HG03354 (cell line): Measurements from ENCODE around the gene CEP19.

ENCODE experiments used
- ATAC-seq: cut with Tn5 transposase; IDR thresholded peaks from one replicate; pipeline ENCODE4 v1.9.1; 2021; ENCODE audit warnings: mild to moderate bottlenecking; ENCODE audit not compliant: unreplicated experiment, poor library complexity, severe bottlenecking

CEP19 gene

GRCh38 chr3:196670339-196670738, 41.7 kb downstream of the CEP19 start:
- ATAC-seq: no peak

GRCh38 chr3:196667056-196667825, 44.8 kb downstream of the CEP19 start:
- no peak for ATAC-seq

DNA sequence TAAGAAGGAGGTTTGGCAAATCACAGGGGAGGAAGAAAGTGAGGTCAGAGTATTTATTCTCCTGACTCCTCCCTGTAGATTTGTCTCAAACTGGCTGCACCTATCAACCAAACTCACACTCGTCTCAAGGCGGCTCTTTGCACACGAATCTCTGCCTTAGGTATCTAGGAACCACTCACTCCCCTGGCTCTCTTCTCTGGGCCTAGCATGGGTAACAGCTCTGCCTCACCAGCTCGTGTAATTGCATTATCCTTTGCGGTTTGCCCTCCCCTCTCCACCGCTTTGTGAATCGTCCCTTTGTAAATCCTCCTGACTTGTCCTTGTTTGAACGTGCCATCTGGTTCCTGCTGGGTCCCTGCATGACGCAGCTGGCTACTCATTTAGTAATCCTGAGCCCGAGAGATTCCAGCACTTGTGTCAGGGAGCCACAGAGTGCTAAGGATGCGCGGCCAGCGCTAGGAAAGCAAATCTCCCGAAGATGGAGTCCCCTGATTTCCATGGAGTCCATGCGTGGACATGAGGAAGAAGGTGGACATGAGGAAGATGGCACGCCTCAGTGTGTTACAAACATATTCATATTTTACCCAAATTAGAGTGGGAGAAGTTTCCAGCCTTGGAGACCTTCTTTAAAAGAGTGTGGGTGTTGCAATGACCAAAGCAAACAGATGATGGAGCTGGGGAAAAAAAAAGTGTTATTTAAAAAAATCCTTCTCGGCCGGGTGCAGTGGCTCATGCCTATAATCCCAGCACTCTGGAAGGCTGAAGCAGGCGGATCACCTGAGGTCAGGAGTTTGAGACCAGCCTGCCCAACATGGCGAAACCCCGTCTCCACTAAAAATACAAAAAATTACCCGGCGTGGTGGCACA, 45.8 kb downstream of the CEP19 start:
- ATAC-seq: no peak

DNA sequence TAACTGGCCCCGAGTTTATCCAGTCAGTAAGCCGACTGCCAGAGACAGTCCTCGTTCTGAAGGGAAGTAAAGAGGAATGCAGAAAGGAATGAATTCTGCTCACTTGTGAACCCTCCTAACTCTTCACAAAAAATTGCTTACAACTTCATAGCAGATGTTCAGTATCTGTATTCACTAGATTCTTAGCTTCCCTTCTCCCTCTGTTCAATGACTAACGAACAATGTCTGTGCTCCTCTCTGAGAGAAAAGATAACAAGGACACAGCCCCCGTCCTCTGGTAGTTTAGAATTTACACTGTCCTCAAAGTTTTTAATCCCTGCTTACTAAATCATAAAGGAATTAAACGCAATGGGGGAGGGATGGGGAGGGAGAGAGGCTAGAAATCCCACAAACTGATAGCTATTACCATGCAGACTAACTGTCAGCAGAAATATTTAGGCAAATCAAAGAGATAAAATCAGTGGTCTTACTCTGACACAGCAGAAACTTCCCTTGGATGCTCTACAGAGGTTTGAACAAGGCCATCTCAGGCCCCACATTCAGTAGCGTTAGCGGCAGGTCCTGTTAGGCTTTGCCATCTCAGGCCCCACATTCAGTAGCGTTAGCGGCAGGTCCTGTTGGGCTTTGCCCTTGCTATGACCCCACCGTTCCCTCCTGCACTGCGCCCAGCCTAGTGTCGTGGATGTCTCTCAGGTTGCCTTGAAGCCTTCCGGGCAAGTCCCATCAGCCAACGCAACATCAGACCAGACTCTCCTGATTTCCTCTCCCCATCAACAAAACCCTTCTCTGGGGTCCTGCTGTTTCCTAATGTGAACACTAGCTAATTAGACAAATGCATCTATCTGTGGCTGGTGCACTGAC, 49.1 kb downstream of the CEP19 start:
- no peak for ATAC-seq

DNA sequence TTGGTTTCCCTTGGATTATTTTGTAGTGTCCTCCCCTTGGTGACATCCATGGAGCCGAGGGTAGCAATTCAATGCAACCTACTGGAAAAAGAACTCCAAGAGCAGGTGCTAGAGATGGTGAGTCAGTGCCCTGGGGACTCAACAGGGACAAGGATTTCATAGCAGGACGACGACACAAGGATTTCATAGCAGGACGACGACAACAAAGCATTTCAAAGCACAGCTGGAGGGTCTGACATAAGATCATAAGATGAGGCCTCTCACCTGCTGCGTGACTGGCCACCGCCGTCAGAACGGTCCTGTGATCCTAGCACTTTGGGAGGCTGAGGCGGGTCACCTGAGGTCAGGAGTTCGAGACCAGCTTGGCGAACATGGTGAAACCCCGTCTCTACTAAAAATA, 50.0 kb downstream of the CEP19 start:
- no peak for ATAC-seq

DNA sequence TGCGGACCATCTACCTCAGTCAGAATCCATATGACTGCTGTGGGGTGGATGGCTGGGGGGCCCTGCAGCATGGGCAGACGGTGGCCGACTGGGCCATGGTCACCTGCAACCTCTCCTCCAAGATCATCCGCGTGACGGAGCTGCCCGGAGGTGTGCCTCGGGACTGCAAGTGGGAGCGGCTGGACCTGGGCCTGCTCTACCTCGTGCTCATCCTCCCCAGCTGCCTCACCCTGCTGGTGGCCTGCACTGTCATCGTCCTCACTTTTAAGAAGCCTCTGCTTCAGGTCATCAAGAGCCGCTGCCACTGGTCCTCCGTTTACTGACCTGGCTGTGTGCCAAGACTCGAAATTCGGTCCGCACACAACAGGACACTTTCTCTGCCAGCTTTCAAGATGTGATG, 50.6 kb downstream of the CEP19 start:
- no peak for ATAC-seq

DNA sequence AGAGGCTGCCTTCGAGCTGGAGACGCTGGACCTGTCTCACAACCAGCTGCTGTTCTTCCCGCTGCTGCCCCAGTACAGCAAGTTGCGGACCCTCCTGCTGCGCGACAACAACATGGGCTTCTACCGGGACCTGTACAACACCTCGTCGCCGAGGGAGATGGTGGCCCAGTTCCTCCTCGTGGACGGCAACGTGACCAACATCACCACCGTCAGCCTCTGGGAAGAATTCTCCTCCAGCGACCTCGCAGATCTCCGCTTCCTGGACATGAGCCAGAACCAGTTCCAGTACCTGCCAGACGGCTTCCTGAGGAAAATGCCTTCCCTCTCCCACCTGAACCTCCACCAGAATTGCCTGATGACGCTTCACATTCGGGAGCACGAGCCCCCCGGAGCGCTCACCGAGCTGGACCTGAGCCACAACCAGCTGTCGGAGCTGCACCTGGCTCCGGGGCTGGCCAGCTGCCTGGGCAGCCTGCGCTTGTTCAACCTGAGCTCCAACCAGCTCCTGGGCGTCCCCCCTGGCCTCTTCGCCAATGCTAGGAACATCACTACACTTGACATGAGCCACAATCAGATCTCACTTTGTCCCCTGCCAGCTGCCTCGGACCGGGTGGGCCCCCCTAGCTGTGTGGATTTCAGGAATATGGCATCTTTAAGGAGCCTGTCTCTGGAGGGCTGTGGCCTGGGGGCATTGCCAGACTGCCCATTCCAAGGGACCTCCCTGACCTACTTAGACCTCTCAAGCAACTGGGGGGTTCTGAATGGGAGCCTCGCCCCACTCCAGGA, 51.5 kb downstream of the CEP19 start:
- no peak for ATAC-seq

GRCh38 chr3:196659901-196660351, 52.1 kb downstream of the CEP19 start:
- no peak for ATAC-seq
